ENCODE measurements around the gene DNAJB8.

The DNAJB8 gene

GRCh38 chr3:128424508-128425069 is 42.1 kb downstream of the DNAJB8 start:
- no peak overlapping the region for H3K27ac Mint-ChIP-seq
- DNase-seq = no peak
- no peaks in the 10 kb centered on the region for H3K9me3 Mint-ChIP-seq
- no peaks in the 10 kb centered on the region for H3K4me1 Mint-ChIP-seq
- H3K4me3 Mint-ChIP-seq = no peak overlapping the region
- peaks cover 26% of the 10 kb centered on the region for H3K27me3 Mint-ChIP-seq
- no peak for ATAC-seq

GRCh38 chr3:128423525-128424147 is 43.1 kb downstream of the DNAJB8 start:
- ATAC-seq = no peak
- H3K27ac Mint-ChIP-seq = peak overlapping the region in 1 of 2 donors; percentile 59

GRCh38 chr3:128422762-128423524 is 43.7 kb downstream of the DNAJB8 start:
- no peaks in the 10 kb centered on the region for H3K9me3 Mint-ChIP-seq
- no peak for ATAC-seq
- H3K27me3 Mint-ChIP-seq = peaks cover 11% of the 10 kb centered on the region
- H3K27ac Mint-ChIP-seq = no peak overlapping the region
- no peak overlapping the region for H3K4me3 Mint-ChIP-seq
- H3K4me1 Mint-ChIP-seq = no peaks in the 10 kb centered on the region
- DNase-seq = no peak

More at GRCh38 chr3:128423525-128424147, 43.1 kb downstream of the DNAJB8 start:
- DNase-seq = no peak
- Mint-ChIP-seq H3K27me3 (peaks cover 18% of the 10 kb centered on the region), H3K4me1 (no peaks in the 10 kb centered on the region), H3K9me3 (no peaks in the 10 kb centered on the region), H3K4me3 (no peak overlapping the region)

DNA sequence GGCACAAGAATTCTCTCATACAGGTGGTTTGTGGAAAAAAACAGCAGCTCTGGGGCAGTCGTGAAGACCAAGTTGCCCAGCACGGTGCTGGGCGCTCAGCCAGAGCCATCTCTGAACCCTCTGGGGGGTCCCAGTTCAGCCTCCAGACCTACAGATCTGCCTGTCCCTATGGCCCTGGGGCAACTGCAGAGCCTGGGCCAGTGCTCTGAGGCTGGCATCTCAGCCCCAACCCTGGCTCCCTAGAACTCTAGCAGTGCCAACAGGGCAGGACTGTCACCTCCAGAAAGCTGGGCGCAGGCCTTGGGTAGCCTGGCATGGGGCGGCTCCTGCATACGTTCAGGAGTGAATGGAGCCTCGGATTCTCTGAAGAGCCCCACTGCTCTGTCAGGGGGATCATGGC is 44.7 kb downstream of the DNAJB8 start:
- no peak overlapping the region for H3K4me3 Mint-ChIP-seq

GRCh38 chr3:128421439-128421836 is 45.3 kb downstream of the DNAJB8 start:
- Mint-ChIP-seq H3K4me1 (no peaks in the 10 kb centered on the region), H3K9me3 (no peaks in the 10 kb centered on the region), H3K27me3 (no peaks in the 10 kb centered on the region), H3K4me3 (no peak overlapping the region), H3K27ac (no peak overlapping the region)
- ATAC-seq (no peak), DNase-seq (no peak)

More for the DNA sequence above, 44.7 kb downstream of the DNAJB8 start:
- Mint-ChIP-seq H3K27me3 (peaks cover 2% of the 10 kb centered on the region), H3K9me3 (no peaks in the 10 kb centered on the region), H3K27ac (no peak overlapping the region), H3K4me1 (no peaks in the 10 kb centered on the region)
- ATAC-seq (no peak), DNase-seq (no peak)

DNA sequence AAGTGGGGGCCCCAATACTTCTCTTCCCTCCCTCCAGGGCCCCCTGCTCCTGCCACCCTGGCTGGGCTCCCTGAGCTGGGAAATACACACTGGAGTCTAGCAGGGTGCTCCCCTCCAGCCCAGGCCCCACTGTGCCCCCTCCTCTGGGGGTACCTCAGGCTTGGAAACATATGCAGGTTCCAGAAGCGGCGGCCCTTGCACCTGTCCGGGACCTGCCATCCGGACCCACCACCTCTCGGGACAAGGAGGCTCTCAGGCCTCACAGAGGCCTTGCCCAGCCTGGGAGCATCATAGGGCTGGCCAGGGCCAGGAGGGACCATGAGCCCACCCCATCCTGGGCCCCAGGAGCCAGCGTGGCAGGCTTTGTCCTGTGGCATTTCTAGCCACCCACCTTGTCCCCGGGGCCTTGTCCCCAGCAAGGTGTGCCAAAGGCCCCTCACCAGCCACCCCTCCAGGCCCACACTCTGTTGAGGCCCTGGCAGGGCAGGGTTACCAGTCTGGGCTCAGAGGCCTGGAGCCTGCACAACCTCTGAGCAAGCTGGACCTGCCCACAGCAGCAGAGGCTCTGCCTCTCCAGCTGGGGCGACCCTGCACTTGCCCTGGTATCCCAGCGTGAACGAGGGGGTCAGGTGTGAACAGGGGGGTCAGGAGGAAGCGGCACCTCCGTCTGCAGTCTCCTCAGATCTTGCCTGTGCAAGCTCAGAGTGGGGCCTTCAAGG is 45.8 kb downstream of the DNAJB8 start:
- no peaks in the 10 kb centered on the region for H3K27me3 Mint-ChIP-seq
- no peak overlapping the region for H3K4me3 Mint-ChIP-seq
- DNase-seq = no peak
- no peak overlapping the region for H3K27ac Mint-ChIP-seq
- no peaks in the 10 kb centered on the region for H3K4me1 Mint-ChIP-seq
- H3K9me3 Mint-ChIP-seq = no peaks in the 10 kb centered on the region
- ATAC-seq = no peak

- H3K27me3 Mint-ChIP-seq = no peaks in the 10 kb centered on the region
- H3K9me3 Mint-ChIP-seq = no peaks in the 10 kb centered on the region
- no peak for ATAC-seq
- no peak for DNase-seq
- no peak overlapping the region for H3K27ac Mint-ChIP-seq
- H3K4me1 Mint-ChIP-seq = no peaks in the 10 kb centered on the region
- H3K4me3 Mint-ChIP-seq = no peak overlapping the region
These were observed 46.4 kb downstream of the DNAJB8 start for GRCh38 chr3:128420289-128420688.

- no peaks in the 10 kb centered on the region for H3K27me3 Mint-ChIP-seq
- H3K4me3 Mint-ChIP-seq = no peak overlapping the region
- ATAC-seq (no peak), DNase-seq (no peak)
- no peaks in the 10 kb centered on the region for H3K4me1 Mint-ChIP-seq
- no peak overlapping the region for H3K27ac Mint-ChIP-seq
- H3K9me3 Mint-ChIP-seq = no peaks in the 10 kb centered on the region
These were observed 47.4 kb downstream of the DNAJB8 start for GRCh38 chr3:128419311-128419710.

- ATAC-seq (no peak), DNase-seq (no peak)
- no peaks in the 10 kb centered on the region for H3K9me3 Mint-ChIP-seq
- H3K4me3 Mint-ChIP-seq = no peak overlapping the region
- H3K4me1 Mint-ChIP-seq = no peaks in the 10 kb centered on the region
- no peaks in the 10 kb centered on the region for H3K27me3 Mint-ChIP-seq
- H3K27ac Mint-ChIP-seq = peak overlapping the region in 1 of 2 donors; percentile 77
These were observed 47.8 kb downstream of the DNAJB8 start for GRCh38 chr3:128418900-128419299.

GRCh38 chr3:128416578-128417211 is 50.0 kb downstream of the DNAJB8 start:
- no peak for DNase-seq
- Mint-ChIP-seq H3K27me3 (no peaks in the 10 kb centered on the region), H3K4me1 (no peaks in the 10 kb centered on the region), H3K4me3 (no peak overlapping the region), H3K9me3 (no peaks in the 10 kb centered on the region), H3K27ac (no peak overlapping the region)
- ATAC-seq = no peak

DNA sequence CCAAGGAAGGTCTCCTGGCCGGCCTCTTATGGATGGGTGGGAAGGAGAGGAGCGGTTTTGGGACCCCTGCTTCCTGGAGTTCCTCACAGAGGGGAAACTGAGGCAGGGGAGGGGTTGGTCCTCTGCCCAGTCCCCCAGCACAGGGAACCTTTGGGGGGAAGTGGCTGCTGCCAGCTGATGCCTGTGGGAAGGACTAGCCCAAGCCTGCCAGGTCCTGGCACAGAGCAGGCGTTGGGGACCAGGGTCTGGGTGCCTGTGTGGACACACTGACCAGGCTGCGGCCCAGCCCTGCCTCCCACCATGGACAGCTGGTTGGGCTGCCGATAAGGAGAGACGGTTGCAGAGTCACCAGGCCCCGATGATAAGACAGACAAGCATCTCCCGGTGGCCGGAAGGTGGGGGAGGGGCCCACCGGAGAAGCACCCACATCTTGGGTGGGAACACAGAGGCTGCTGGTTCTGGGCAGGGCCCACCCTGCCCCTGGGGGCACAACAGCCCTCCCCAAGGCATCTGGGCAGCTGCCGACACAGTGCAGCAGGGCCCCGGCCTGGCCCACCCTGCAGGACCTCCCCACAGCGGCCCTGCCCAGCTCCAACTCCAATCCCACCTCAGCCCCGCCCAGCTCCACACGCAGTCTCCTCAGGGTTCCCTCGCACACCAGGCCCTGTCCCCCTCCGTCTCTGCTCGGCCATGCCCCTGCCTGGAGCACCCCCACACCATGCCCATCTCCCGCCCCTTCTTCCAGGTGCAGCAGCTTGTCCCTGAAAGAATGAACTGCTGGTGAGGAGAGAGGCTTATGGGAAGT is 50.7 kb downstream of the DNAJB8 start:
- DNase-seq (no peak), ATAC-seq (no peak)
- Mint-ChIP-seq H3K9me3 (no peaks in the 10 kb centered on the region), H3K27ac (no peak overlapping the region), H3K4me3 (no peak overlapping the region), H3K27me3 (no peaks in the 10 kb centered on the region), H3K4me1 (no peaks in the 10 kb centered on the region)

GRCh38 chr3:128415200-128415772 is 51.4 kb downstream of the DNAJB8 start:
- Mint-ChIP-seq H3K4me1 (no peaks in the 10 kb centered on the region), H3K27ac (peak overlapping the region in 1 of 2 donors; percentile 65), H3K4me3 (no peak overlapping the region), H3K9me3 (no peaks in the 10 kb centered on the region), H3K27me3 (no peaks in the 10 kb centered on the region)
- ATAC-seq (no peak), DNase-seq (no peak)

DNA sequence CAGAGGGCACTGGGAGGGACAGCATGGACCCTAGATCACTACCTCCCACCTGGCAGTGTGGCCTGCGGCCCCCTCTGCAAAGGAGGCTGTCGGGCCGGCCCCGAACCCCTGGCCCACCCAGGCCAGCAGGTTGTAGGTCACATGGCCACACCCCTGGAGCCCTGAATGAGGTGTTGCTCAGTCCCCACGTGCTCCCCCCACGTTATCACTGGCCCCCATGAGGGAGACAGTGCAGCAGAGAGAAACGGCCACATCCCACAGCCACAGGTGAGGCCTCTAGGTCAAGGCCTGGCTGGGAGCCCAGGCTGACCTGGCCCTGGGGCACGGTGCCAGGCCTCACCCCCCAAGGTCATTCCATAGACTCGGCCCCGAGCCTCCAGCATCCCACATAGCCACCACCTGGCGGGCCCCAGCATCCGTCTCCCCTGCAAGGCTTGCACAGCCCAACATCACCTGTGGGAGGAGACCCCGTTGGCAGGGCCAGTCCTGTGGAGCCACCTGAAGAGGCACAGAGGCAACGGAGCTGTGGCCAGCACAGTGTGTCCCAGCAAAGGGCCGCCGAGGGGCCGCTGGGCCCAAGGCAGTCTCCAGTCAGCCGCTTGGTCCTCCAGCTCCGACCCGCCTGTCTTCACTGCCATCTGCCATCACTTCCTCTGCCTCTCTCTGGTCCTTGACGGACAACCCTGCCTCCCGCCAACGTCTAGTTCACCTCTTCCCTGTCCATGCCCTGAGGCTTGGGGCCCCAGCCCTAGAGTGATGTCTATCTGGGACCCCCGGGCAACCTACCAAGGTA is 53.1 kb downstream of the DNAJB8 start:
- ATAC-seq = no peak
- H3K27ac Mint-ChIP-seq = no peak overlapping the region
- DNase-seq = no peak
- no peak overlapping the region for H3K4me3 Mint-ChIP-seq
- H3K27me3 Mint-ChIP-seq = no peaks in the 10 kb centered on the region
- H3K4me1 Mint-ChIP-seq = no peaks in the 10 kb centered on the region
- H3K9me3 Mint-ChIP-seq = no peaks in the 10 kb centered on the region

GRCh38 chr3:128413003-128413370 is 53.7 kb downstream of the DNAJB8 start:
- Mint-ChIP-seq H3K4me1 (no peaks in the 10 kb centered on the region), H3K4me3 (no peak overlapping the region), H3K9me3 (no peaks in the 10 kb centered on the region), H3K27ac (peak overlapping the region in 1 of 2 donors; percentile 27), H3K27me3 (no peaks in the 10 kb centered on the region)
- ATAC-seq = no peak
- no peak for DNase-seq
